ENCODE measurements around the gene CHN2.

CHN2 gene

DNA sequence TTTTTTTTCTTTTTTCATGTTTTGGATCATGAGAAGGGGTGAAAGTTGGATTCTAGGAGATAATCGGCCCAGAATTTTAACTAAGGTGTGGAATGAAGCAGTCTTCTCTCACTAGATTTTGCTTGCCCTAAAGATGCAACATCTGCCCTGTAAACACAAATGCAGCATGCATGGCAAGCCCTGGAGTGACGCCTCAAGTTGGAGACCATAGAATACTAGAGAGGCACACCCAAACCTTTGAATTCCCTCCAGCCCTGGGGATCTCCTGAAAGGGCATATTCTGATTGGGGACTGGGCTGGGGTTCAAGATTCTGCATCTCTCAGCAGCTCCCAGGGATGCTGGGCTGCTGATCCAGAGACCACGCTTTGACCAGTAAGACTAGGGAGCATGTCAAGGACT, 241.3 kb downstream of the CHN2 start:
- Histone ChIP-seq H3K4me3 (ENCODE audit: low read depth, low read length) (no peak overlapping the region), H3K36me3 (ENCODE audit: control insufficient read depth, insufficient read depth, low read length) (no peaks in the 10 kb centered on the region), H3K9ac (ENCODE audit: low read depth, low read length) (no peak overlapping the region), H3K27me3 (ENCODE audit: control insufficient read depth, insufficient read depth, low read length) (no peaks in the 10 kb centered on the region), H3K4me1 (ENCODE audit: control insufficient read depth, insufficient read depth, low read length) (no peaks in the 10 kb centered on the region), H3K27ac (ENCODE audit: low read depth, low read length) (no peak overlapping the region), H3K9me3 (ENCODE audit: control insufficient read depth, insufficient read depth, low read length) (no peaks in the 10 kb centered on the region)

- Histone ChIP-seq H3K4me1 (ENCODE audit: control insufficient read depth, insufficient read depth, low read length) (peaks cover 15% of the 10 kb centered on the region), H3K4me3 (ENCODE audit: low read depth, low read length) (no peak overlapping the region), H3K27me3 (ENCODE audit: control insufficient read depth, insufficient read depth, low read length) (no peaks in the 10 kb centered on the region), H3K27ac (ENCODE audit: low read depth, low read length) (no peak overlapping the region), H3K9ac (ENCODE audit: low read depth, low read length) (no peak overlapping the region), H3K36me3 (ENCODE audit: control insufficient read depth, insufficient read depth, low read length) (no peaks in the 10 kb centered on the region), H3K9me3 (ENCODE audit: control insufficient read depth, insufficient read depth, low read length) (no peaks in the 10 kb centered on the region)
These were observed 247.6 kb downstream of the CHN2 start for GRCh38 chr7:29442146-29442545.

GRCh38 chr7:29443552-29443951, 249.0 kb downstream of the CHN2 start:
- Histone ChIP-seq H3K4me1 (ENCODE audit: control insufficient read depth, insufficient read depth, low read length) (peaks cover 15% of the 10 kb centered on the region), H3K4me3 (ENCODE audit: low read depth, low read length) (no peak overlapping the region), H3K9ac (ENCODE audit: low read depth, low read length) (no peak overlapping the region)

DNA sequence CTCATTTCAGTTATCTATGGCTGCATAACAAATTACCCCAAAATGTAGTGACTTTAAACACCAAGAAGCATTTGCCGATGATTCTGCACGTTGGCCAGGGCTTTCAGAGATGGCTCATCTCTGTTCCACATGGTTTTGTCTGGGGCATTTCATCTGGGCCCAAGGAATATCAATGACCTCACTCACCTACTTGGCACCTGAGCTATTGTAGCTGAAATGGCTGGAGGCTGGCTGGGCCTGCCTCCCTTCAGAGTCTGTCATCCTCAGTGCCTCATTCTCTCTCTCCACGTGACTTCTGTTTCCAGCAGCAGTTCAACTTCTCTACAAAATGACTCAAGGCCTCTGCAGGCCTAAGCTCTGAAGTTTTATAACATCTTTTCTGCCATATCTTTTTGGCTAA, 249.7 kb downstream of the CHN2 start:
- Histone ChIP-seq H3K9me3 (ENCODE audit: control insufficient read depth, insufficient read depth, low read length) (no peaks in the 10 kb centered on the region), H3K4me1 (ENCODE audit: control insufficient read depth, insufficient read depth, low read length) (peaks cover 15% of the 10 kb centered on the region), H3K27ac (ENCODE audit: low read depth, low read length) (no peak overlapping the region), H3K9ac (ENCODE audit: low read depth, low read length) (no peak overlapping the region), H3K36me3 (ENCODE audit: control insufficient read depth, insufficient read depth, low read length) (no peaks in the 10 kb centered on the region), H3K4me3 (ENCODE audit: low read depth, low read length) (no peak overlapping the region), H3K27me3 (ENCODE audit: control insufficient read depth, insufficient read depth, low read length) (no peaks in the 10 kb centered on the region)

More at GRCh38 chr7:29443552-29443951, 249.0 kb downstream of the CHN2 start:
- H3K27me3 ChIP-seq (ENCODE audit: control insufficient read depth, insufficient read depth, low read length), result no peaks in the 10 kb centered on the region
- H3K27ac ChIP-seq (ENCODE audit: low read depth, low read length), result no peak overlapping the region
- no peaks in the 10 kb centered on the region for H3K9me3 ChIP-seq (ENCODE audit: control insufficient read depth, insufficient read depth, low read length)
- no peaks in the 10 kb centered on the region for H3K36me3 ChIP-seq (ENCODE audit: control insufficient read depth, insufficient read depth, low read length)

GRCh38 chr7:29445736-29446135, 251.2 kb downstream of the CHN2 start:
- Histone ChIP-seq H3K9ac (ENCODE audit: low read depth, low read length) (no peak overlapping the region), H3K27ac (ENCODE audit: low read depth, low read length) (no peak overlapping the region), H3K9me3 (ENCODE audit: control insufficient read depth, insufficient read depth, low read length) (no peaks in the 10 kb centered on the region), H3K36me3 (ENCODE audit: control insufficient read depth, insufficient read depth, low read length) (no peaks in the 10 kb centered on the region), H3K4me3 (ENCODE audit: low read depth, low read length) (no peak overlapping the region), H3K27me3 (ENCODE audit: control insufficient read depth, insufficient read depth, low read length) (no peaks in the 10 kb centered on the region), H3K4me1 (ENCODE audit: control insufficient read depth, insufficient read depth, low read length) (peaks cover 15% of the 10 kb centered on the region)

- Histone ChIP-seq H3K27me3 (ENCODE audit: control insufficient read depth, insufficient read depth, low read length) (no peaks in the 10 kb centered on the region), H3K36me3 (ENCODE audit: control insufficient read depth, insufficient read depth, low read length) (no peaks in the 10 kb centered on the region), H3K4me3 (ENCODE audit: low read depth, low read length) (no peak overlapping the region), H3K4me1 (ENCODE audit: control insufficient read depth, insufficient read depth, low read length) (peaks cover 6% of the 10 kb centered on the region; the same call in 1 of the 2 replicates), H3K9me3 (ENCODE audit: control insufficient read depth, insufficient read depth, low read length) (no peaks in the 10 kb centered on the region), H3K27ac (ENCODE audit: low read depth, low read length) (no peak overlapping the region), H3K9ac (ENCODE audit: low read depth, low read length) (no peak overlapping the region)
These were observed 253.3 kb downstream of the CHN2 start for GRCh38 chr7:29447828-29448227.

DNA sequence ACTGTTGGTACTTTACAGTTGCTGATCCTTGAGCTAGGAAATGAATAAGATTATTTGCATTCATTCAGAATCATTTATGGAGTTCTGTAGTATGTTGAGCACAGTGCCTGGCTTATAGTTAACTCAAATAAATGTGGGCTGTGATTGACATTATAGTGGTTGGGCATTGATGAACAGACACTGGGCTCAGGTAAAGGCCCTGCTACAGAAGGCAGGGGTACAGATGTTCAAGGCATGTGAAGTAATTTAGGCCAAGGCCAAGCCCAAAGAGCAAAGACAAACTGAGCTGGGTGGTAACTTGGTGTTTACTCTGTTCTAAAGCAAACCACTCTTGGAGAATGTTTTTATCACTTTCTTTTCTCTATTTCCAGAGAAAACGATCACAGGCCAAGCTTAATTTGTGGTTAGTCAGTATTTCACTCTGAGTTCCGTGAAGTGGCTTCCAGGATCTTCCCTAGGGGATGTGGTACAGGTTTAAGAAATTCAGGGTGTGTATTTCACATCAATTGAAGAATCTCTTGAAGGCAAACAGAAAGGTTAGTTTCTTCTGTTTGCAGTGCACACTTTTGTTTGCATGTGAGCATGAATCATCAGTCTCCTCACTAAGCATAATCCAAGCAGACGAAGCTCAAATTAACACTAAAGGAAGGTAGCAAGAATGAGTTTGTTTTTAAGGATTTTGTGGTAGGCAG, 255.1 kb downstream of the CHN2 start:
- H3K4me3 ChIP-seq (ENCODE audit: low read depth, low read length), result no peak overlapping the region
- no peak overlapping the region for H3K9ac ChIP-seq (ENCODE audit: low read depth, low read length)
- H3K4me1 ChIP-seq (ENCODE audit: control insufficient read depth, insufficient read depth, low read length), result peaks cover 6% of the 10 kb centered on the region; the same call in 1 of the 2 replicates
- H3K27me3 ChIP-seq (ENCODE audit: control insufficient read depth, insufficient read depth, low read length), result no peaks in the 10 kb centered on the region
- H3K36me3 ChIP-seq (ENCODE audit: control insufficient read depth, insufficient read depth, low read length), result no peaks in the 10 kb centered on the region
- no peak overlapping the region for H3K27ac ChIP-seq (ENCODE audit: low read depth, low read length)
- no peaks in the 10 kb centered on the region for H3K9me3 ChIP-seq (ENCODE audit: control insufficient read depth, insufficient read depth, low read length)

- H3K4me1 ChIP-seq (ENCODE audit: control insufficient read depth, insufficient read depth, low read length), result peaks cover 7% of the 10 kb centered on the region; the same call in 1 of the 2 replicates
- H3K36me3 ChIP-seq (ENCODE audit: control insufficient read depth, insufficient read depth, low read length), result no peaks in the 10 kb centered on the region
- H3K4me3 ChIP-seq (ENCODE audit: low read depth, low read length), result no peak overlapping the region
- no peak overlapping the region for H3K9ac ChIP-seq (ENCODE audit: low read depth, low read length)
- H3K9me3 ChIP-seq (ENCODE audit: control insufficient read depth, insufficient read depth, low read length), result no peaks in the 10 kb centered on the region
- no peak overlapping the region for H3K27ac ChIP-seq (ENCODE audit: low read depth, low read length)
- H3K27me3 ChIP-seq (ENCODE audit: control insufficient read depth, insufficient read depth, low read length), result no peaks in the 10 kb centered on the region
These were observed 258.4 kb downstream of the CHN2 start for GRCh38 chr7:29453021-29453420.

DNA sequence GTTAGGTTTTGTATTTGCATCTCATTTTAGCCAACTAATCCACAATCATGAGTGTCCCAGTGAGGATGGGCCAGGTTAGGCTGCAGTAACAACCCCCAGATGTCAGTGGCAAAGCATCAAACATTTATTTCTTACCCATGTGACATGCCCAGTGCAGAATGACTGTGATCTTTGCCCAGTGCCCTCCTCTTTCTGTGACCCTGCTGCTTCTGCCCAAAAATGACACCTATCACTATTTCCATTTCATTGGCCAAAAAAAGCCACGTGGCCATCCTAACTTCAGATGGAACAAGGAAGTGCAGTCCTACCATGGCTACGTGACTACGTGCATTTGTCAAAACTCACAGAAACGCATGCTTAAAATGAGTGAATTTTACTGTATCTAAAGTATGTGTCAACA, 259.9 kb downstream of the CHN2 start:
- H3K27ac ChIP-seq (ENCODE audit: low read depth, low read length), result no peak overlapping the region
- no peaks in the 10 kb centered on the region for H3K36me3 ChIP-seq (ENCODE audit: control insufficient read depth, insufficient read depth, low read length)
- H3K9ac ChIP-seq (ENCODE audit: low read depth, low read length), result no peak overlapping the region
- no peaks in the 10 kb centered on the region for H3K27me3 ChIP-seq (ENCODE audit: control insufficient read depth, insufficient read depth, low read length)
- H3K4me1 ChIP-seq (ENCODE audit: control insufficient read depth, insufficient read depth, low read length), result peaks cover 7% of the 10 kb centered on the region; the same call in 1 of the 2 replicates
- H3K4me3 ChIP-seq (ENCODE audit: low read depth, low read length), result no peak overlapping the region
- no peaks in the 10 kb centered on the region for H3K9me3 ChIP-seq (ENCODE audit: control insufficient read depth, insufficient read depth, low read length)

DNA sequence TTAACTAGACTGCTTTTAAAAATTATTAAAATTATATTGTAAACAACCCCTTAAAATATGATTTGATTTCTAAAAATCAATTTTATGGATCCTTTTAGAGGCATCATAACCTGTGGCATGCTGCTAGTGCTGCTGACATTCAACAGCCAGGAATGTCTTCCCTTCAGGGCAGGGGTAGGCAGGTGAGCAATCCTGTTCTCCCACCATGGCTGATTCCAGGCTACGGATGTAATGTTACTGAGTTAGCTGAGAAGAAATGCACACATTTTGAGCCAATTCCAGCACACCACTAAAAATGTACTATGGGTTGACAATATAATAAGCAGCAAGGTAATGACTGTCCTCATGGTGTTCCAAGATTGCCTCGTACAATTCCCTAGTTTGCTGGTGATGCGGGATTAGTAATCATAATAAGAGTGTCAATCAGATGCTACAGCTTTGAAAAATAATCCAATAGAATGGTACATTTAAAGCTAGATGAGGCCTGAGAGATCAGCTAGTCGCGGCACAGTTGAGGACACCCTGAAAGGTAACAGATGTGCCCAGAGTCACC, 260.4 kb downstream of the CHN2 start:
- no peak overlapping the region for H3K27ac ChIP-seq (ENCODE audit: low read depth, low read length)

GRCh38 chr7:29457141-29457561, 262.6 kb downstream of the CHN2 start:
- H3K9me3 ChIP-seq (ENCODE audit: control insufficient read depth, insufficient read depth, low read length), result no peaks in the 10 kb centered on the region
- H3K27ac ChIP-seq (ENCODE audit: low read depth, low read length), result peak overlapping the region; percentile 34
- no peak overlapping the region for H3K9ac ChIP-seq (ENCODE audit: low read depth, low read length)
- no peaks in the 10 kb centered on the region for H3K27me3 ChIP-seq (ENCODE audit: control insufficient read depth, insufficient read depth, low read length)
- peaks cover 7% of the 10 kb centered on the region; the same call in 1 of the 2 replicates for H3K4me1 ChIP-seq (ENCODE audit: control insufficient read depth, insufficient read depth, low read length)
- no peaks in the 10 kb centered on the region for H3K36me3 ChIP-seq (ENCODE audit: control insufficient read depth, insufficient read depth, low read length)
- no peak overlapping the region for H3K4me3 ChIP-seq (ENCODE audit: low read depth, low read length)

More for the DNA sequence above, 260.4 kb downstream of the CHN2 start:
- H3K9ac ChIP-seq (ENCODE audit: low read depth, low read length), result no peak overlapping the region
- H3K27me3 ChIP-seq (ENCODE audit: control insufficient read depth, insufficient read depth, low read length), result no peaks in the 10 kb centered on the region
- H3K9me3 ChIP-seq (ENCODE audit: control insufficient read depth, insufficient read depth, low read length), result no peaks in the 10 kb centered on the region
- no peak overlapping the region for H3K4me3 ChIP-seq (ENCODE audit: low read depth, low read length)
- H3K36me3 ChIP-seq (ENCODE audit: control insufficient read depth, insufficient read depth, low read length), result no peaks in the 10 kb centered on the region
- peaks cover 7% of the 10 kb centered on the region; the same call in 1 of the 2 replicates for H3K4me1 ChIP-seq (ENCODE audit: control insufficient read depth, insufficient read depth, low read length)

Measured in HUES48 (cell line).